GM12878 (cell line): ENCODE results near the gene GOT2. TPM values are rescaled to one million over a fixed set of nuclear protein-coding genes. Genes with fewer than 3 reads are reported as not detected.

Experiments used
- ATAC-seq: fragments of 200-7000 bp; cut with Tn5 transposase; 3 replicates; pipeline ENCODE4 v1.9.1; 2020; ENCODE audit warnings: mild to moderate bottlenecking, moderate library complexity
- BruUV-seq: library from RNA; stranded (reverse); fragments of 400-500 nt; replicated peaks from 2 replicates; lab custom pipeline; 2021; lab: Mats Ljungman, UMichigan
- CTCF ChIA-PET: fragments of 300-600 bp; sonication (Branson Sonifier 250); formaldehyde crosslinking; extraction: SDS; loops from one replicate; lab custom pipeline; 2021; ENCODE audit warnings: inconsistent platforms; lab: Yijun Ruan, JAX
- POLR2A ChIA-PET: fragments of 350-600 bp; formaldehyde crosslinking; extraction: SDS; loops from one replicate; lab custom pipeline; 2021; ENCODE audit warnings: inconsistent platforms; lab: Charles Lee
- RAD21 ChIA-PET: fragments of 300-600 bp; sonication (Branson Sonifier 250); formaldehyde crosslinking; loops from one replicate; lab custom pipeline; 2023; ENCODE audit warnings: antibody characterized with exemption; ENCODE audit not compliant: unreplicated experiment; lab: Charles Lee
- SMC1A ChIA-PET: fragments of 300-600 bp; sonication (Branson Sonifier 250); formaldehyde crosslinking; loops from one replicate; lab custom pipeline; 2023; ENCODE audit not compliant: unreplicated experiment, uncharacterized antibody; lab: Charles Lee
- DNase-seq: peaks from one replicate; pipeline ENCODE4 v3.0.0-alpha.2; 2011; ENCODE audit warnings: low read depth, low spot score
- FAIRE-seq: peaks from 3 replicates; lab custom pipeline; 2011; peaks lifted over from hg19 to GRCh38; lab: Jason Lieb, UNC
- H2AFZ ChIP-seq: 2 replicates; pipeline ENCODE4 v1.6.0; 2011; ENCODE audit warnings: low read depth, low read length, control low read depth; ENCODE audit not compliant: control insufficient read depth
- H3K27ac ChIP-seq: 2 replicates; pipeline ENCODE4 v1.5.1; 2011; ENCODE audit warnings: control low read depth; ENCODE audit not compliant: control insufficient read depth, insufficient read depth
- H3K27me3 ChIP-seq, 2 experiments: replicated peaks in 1 of 2; 2 replicates each; pipeline versions ENCODE4 v1.6.0 to v1.6.1; 2011; ENCODE audit warnings: low read length in 1 of 2; ENCODE audit not compliant: control insufficient read depth in 2 of 2, insufficient read depth in 2 of 2
- H3K36me3 ChIP-seq, 2 experiments: 2 replicates each; pipeline ENCODE4 v1.5.1; 2011; ENCODE audit warnings: low read length in 1 of 2; ENCODE audit not compliant: control insufficient read depth in 2 of 2, insufficient read depth in 2 of 2
- H3K4me1 ChIP-seq: 2 replicates; pipeline ENCODE4 v1.6.1; 2011; ENCODE audit warnings: mild to moderate bottlenecking, low read length, moderate library complexity, mixed read lengths; ENCODE audit not compliant: control insufficient read depth, insufficient read depth
- H3K4me2 ChIP-seq: 2 replicates; pipeline ENCODE4 v1.6.0; 2011; ENCODE audit warnings: control low read depth; ENCODE audit not compliant: control insufficient read depth, insufficient read depth
- H3K4me3 ChIP-seq: fragments of 200-600 bp; sonication (generic); 2 replicates; pipeline ENCODE4 v1.5.1; 2016
- H3K79me2 ChIP-seq: 2 replicates; pipeline ENCODE4 v1.6.0; 2011; ENCODE audit warnings: low read length; ENCODE audit not compliant: control insufficient read depth, insufficient read depth
- H3K9ac ChIP-seq: 2 replicates; pipeline ENCODE4 v1.8.0; 2011; ENCODE audit warnings: low read length, control low read depth, mixed read lengths; ENCODE audit not compliant: control insufficient read depth, insufficient read depth
- H3K9me3 ChIP-seq: replicated peaks from 3 replicates; pipeline ENCODE4 v1.5.1; 2011; ENCODE audit warnings: mild to moderate bottlenecking, low read length; ENCODE audit not compliant: control insufficient read depth, insufficient read depth
- H4K20me1 ChIP-seq: 2 replicates; pipeline ENCODE4 v1.6.0; 2011; ENCODE audit not compliant: control insufficient read depth, insufficient read depth
- BHLHE40 ChIP-seq, 2 experiments: fragments of 450-650 bp in 1 of 2; IDR thresholded peaks; 2 replicates each; pipeline ENCODE4 v1.6.1; 2011 to 2017; ENCODE audit warnings: low read depth in 2 of 2, borderline replicate concordance in 1 of 2, improper control_type of control experiment in 1 of 2, low read length in 1 of 2, mild to moderate bottlenecking in 1 of 2
- CREB1 ChIP-seq: IDR thresholded peaks from 2 replicates; pipeline ENCODE4 v1.6.1; 2012; ENCODE audit warnings: low read depth, mild to moderate bottlenecking, inconsistent platforms
- DPF2 ChIP-seq: fragments of 450-650 bp; IDR thresholded peaks from 2 replicates; pipeline ENCODE4 v1.6.1; 2017; ENCODE audit warnings: mild to moderate bottlenecking
- EGR1 ChIP-seq, 2 experiments: IDR thresholded peaks; 1 replicate in 1 of 2; 2 replicates in 1 of 2; pipeline ENCODE4 v1.6.1; 2011 to 2012; ENCODE audit warnings: low read depth in 2 of 2, low read length in 2 of 2, borderline replicate concordance in 1 of 2, mild to moderate bottlenecking in 1 of 2, moderate library complexity in 1 of 2
- FOXK2 ChIP-seq: fragments of 450-650 bp; IDR thresholded peaks from 2 replicates; pipeline ENCODE4 v1.6.1; 2017; ENCODE audit warnings: mild to moderate bottlenecking, moderate library complexity
- IRF4 ChIP-seq: IDR thresholded peaks from 2 replicates; pipeline ENCODE4 v1.6.1; 2011; ENCODE audit warnings: low read depth, low read length
- LARP7 ChIP-seq: fragments of 450-650 bp; IDR thresholded peaks from 2 replicates; pipeline ENCODE4 v1.6.1; 2017; ENCODE audit warnings: mild to moderate bottlenecking
- MLLT1 ChIP-seq: fragments of 450-650 bp; IDR thresholded peaks from 2 replicates; pipeline ENCODE4 v1.6.1; 2016; ENCODE audit warnings: mild to moderate bottlenecking
- MTA3 ChIP-seq: IDR thresholded peaks from 2 replicates; pipeline ENCODE4 v1.6.1; 2012; ENCODE audit warnings: low read length, inconsistent platforms, borderline replicate concordance
- NR2C2 ChIP-seq: IDR thresholded peaks from 2 replicates; pipeline ENCODE4 v1.6.1; 2011; ENCODE audit warnings: borderline replicate concordance, low read depth; ENCODE audit not compliant: control insufficient read depth, insufficient read length
- PAX5 ChIP-seq: IDR thresholded peaks from 2 replicates; pipeline ENCODE4 v1.6.1; 2011; ENCODE audit warnings: low read depth, low read length, borderline replicate concordance
- POLR2AphosphoS5 ChIP-seq: IDR thresholded peaks from 2 replicates; pipeline ENCODE4 v1.6.1; 2011; ENCODE audit warnings: mild to moderate bottlenecking, low read length, inconsistent platforms
- SIX5 ChIP-seq: IDR thresholded peaks from 2 replicates; pipeline ENCODE4 v1.6.1; 2011; ENCODE audit warnings: mild to moderate bottlenecking, low read depth, low read length, moderate library complexity; ENCODE audit not compliant: severe bottlenecking
- SMARCA5 ChIP-seq: fragments of 450-650 bp; IDR thresholded peaks from 2 replicates; pipeline ENCODE4 v1.6.1; 2017; ENCODE audit warnings: mild to moderate bottlenecking
- ZNF217 ChIP-seq: fragments of 450-650 bp; IDR thresholded peaks from 2 replicates; pipeline ENCODE4 v1.6.1; 2017; ENCODE audit warnings: antibody characterized with exemption, mild to moderate bottlenecking
- WGBS: methylation state at CpG from one replicate; pipeline ENCODE4 v1.1.6; 2016; ENCODE audit warnings: low lambda C conversion rate; ENCODE audit not compliant: insufficient replicate concordance, insufficient coverage; ENCODE audit errors: missing lambda C conversion rate; 5-methylcytosine and 5-hydroxymethylcytosine counted together
- in situ Hi-C: fragments of 300-500 bp; cut with MboI; formaldehyde crosslinking; loops from 9 replicates; pipeline ENCODE4 v1.14.3; 2018; ENCODE audit warnings: mixed read lengths
- intact Hi-C: fragments of 100-400 bp; cut with micrococcal nuclease; formaldehyde crosslinking; loops from one replicate; pipeline ENCODE4 v1.14.2; 2022; ENCODE audit not compliant: unreplicated experiment
- polyA plus RNA-seq, 11 experiments: library from polyadenylated mRNA; depleted of rRNA in 4 of 11; unstranded in 6 of 11; stranded (reverse) in 5 of 11; fragments of >200 nt; fragmentation: Nextera tagmentation in 4 of 11; fragmentation: Illumina TruSeq in 1 of 11; extraction: Ambion mirVana in 4 of 11; extraction: Trizol in 1 of 11; gene quantifications; 1 replicate in 1 of 11; 2 replicates in 10 of 11; pipeline versions ENCODE4 v1.2.1 to v1.2.3, GENCODE V29; 2011 to 2016; ENCODE audit warnings: inconsistent platforms in 2 of 11, missing spikeins in 2 of 11, low read depth in 1 of 11
- total RNA-seq, 4 experiments: library from RNA; depleted of rRNA in 3 of 4; stranded (reverse); fragments of >200 nt in 3 of 4; fragmentation: Illumina TruSeq in 1 of 4; extraction: Trizol in 1 of 4; gene quantifications; 2 replicates each; pipeline versions ENCODE4 v1.2.1 to v1.2.3, GENCODE V29; 2013 to 2021

GOT2 gene
- total and polyA plus RNA-seq, 10 of the 15 experiments (the other 5 are each of a cell fraction or from before 2014, with no cell fraction given): 41.7 to 235 (median 83.7) TPM

- H3K9ac ChIP-seq: no peak overlapping the region
- H3K4me2 ChIP-seq: no peak overlapping the region
- no peaks in the 10 kb centered on the region for H3K36me3 ChIP-seq
- DNase-seq (no peak), ATAC-seq (no peak), FAIRE-seq (no peak)
- H2AFZ ChIP-seq: no peak overlapping the region
- H3K4me1 ChIP-seq: no peaks in the 10 kb centered on the region; the same call in 1 of the 2 replicates
- ChIA-PET SMC1A (no interaction called here), CTCF (interaction anchor here (1.2 kb wide), 1 partner anchor 35 kb away, joined by 3 read pairs; no protein-coding TSS in a partner anchor)
- H4K20me1 ChIP-seq: no peaks in the 10 kb centered on the region
- WGBS: 8% methylated on average over 1 of the region's 1 CpG
- intact Hi-C loops (no loop called here), in situ Hi-C loops (no loop called here)
- H3K4me3 ChIP-seq: no peak overlapping the region
- no peak overlapping the region for H3K27ac ChIP-seq
- H3K9me3 ChIP-seq: no peaks in the 10 kb centered on the region
- TF ChIP-seq ZNF217: no peak
- TF ChIP-seq LARP7: no peak
- TF ChIP-seq MLLT1: no peak
- TF ChIP-seq NR2C2: no peak
- no peak for TF ChIP-seq BHLHE40 (IDR thresholded peaks at IDR 0.05; ENCODE audit: borderline replicate concordance in 1 of 2, low read depth in 2 of 2, low read length in 1 of 2)
- TF ChIP-seq PAX5: no peak
- no peak for TF ChIP-seq FOXK2
- no peak for TF ChIP-seq MTA3
- no peak for TF ChIP-seq CREB1
- no peak for TF ChIP-seq DPF2
- no peak for TF ChIP-seq SIX5
- TF ChIP-seq IRF4: no peak
- TF ChIP-seq SMARCA5: no peak
- no peak for TF ChIP-seq EGR1 (IDR thresholded peaks at IDR 0.05; ENCODE audit: borderline replicate concordance in 1 of 2, low read depth in 2 of 2, low read length in 2 of 2)
- no peak for TF ChIP-seq POLR2AphosphoS5
- TF ChIP-seq, all 136 proteins: peak for 0
- no TSS peak for BruUV-seq
- Histone ChIP-seq H3K79me2 (no peaks in the 10 kb centered on the region), H3K27me3 (no peaks in the 10 kb centered on the region)
- POLR2A ChIA-PET: no interaction called here
- RAD21 ChIA-PET: no interaction called here
Observed at GRCh38 chr16:58695368-58695767, 38.7 kb downstream of the GOT2 start.
